Stomach (tissue), 4 donors: ENCODE data around the gene ATP2B2.

Experiments
- CTCF ChIP-seq, 7 experiments: fragments of 450-650 bp in 4 of 7; fragments of 200-600 bp in 3 of 7; sonication (generic) in 3 of 7; IDR thresholded peaks; one replicate each; pipeline ENCODE4 v1.5.1; 2016 to 2019; ENCODE audit warnings: antibody characterized with exemption in 7 of 7, control low read depth in 2 of 7, mild to moderate bottlenecking in 1 of 7
- POLR2A ChIP-seq, 4 donors: fragments of 450-650 bp; IDR thresholded peaks; one replicate each; pipeline ENCODE4 v1.6.1; 2016; ENCODE audit warnings: antibody characterized with exemption in 4 of 4, control low read depth in 2 of 4, mild to moderate bottlenecking in 1 of 4, moderate library complexity in 1 of 4

GRCh38 chr3:10359761-10360161 lies 145.6 kb downstream of the ATP2B2 start:
- TF ChIP-seq POLR2A (IDR thresholded peaks at IDR 0.05) (no peak), CTCF (IDR thresholded peaks at IDR 0.05) (no peak)
